Lower lobe of right lung (tissue), 2 donors: Measurements from ENCODE around the gene CLCA2. TPM values are rescaled to one million over a fixed set of nuclear protein-coding genes. Genes with fewer than 3 reads are reported as not detected.
"Not testable (repeated sequence)": the region's sequence is repeated elsewhere in the genome, so short reads cannot be mapped to it uniquely, and the experiment has no call there.

Experiments used
- ATAC-seq, 2 donors: fragments of 200-7000 bp; cut with Tn5 transposase; one replicate each; pipeline ENCODE4 v1.9.1; 2020 to 2022; ENCODE audit warnings: mild to moderate bottlenecking in 2 of 2, moderate library complexity in 2 of 2
- DNase-seq: peaks from one replicate; pipeline ENCODE4 v3.0.0-alpha.2; 2020
- H3K27ac ChIP-seq: fragments of 200-600 bp; one replicate; pipeline ENCODE4 v1.8.0; 2022
- H3K27me3 ChIP-seq: fragments of 200-600 bp; one replicate; pipeline ENCODE4 v1.8.0; 2022; ENCODE audit warnings: low read depth
- H3K36me3 ChIP-seq: fragments of 200-600 bp; one replicate; pipeline ENCODE4 v1.8.0; 2022; ENCODE audit warnings: mild to moderate bottlenecking
- H3K4me1 ChIP-seq: fragments of 200-600 bp; one replicate; pipeline ENCODE4 v1.8.0; 2022
- H3K4me3 ChIP-seq: fragments of 200-600 bp; one replicate; pipeline ENCODE4 v1.8.0; 2022; ENCODE audit warnings: mild to moderate bottlenecking
- H3K9me3 ChIP-seq: fragments of 200-600 bp; one replicate; pipeline ENCODE4 v1.8.0; 2022
- CTCF ChIP-seq: fragments of 200-600 bp; IDR thresholded peaks from one replicate; pipeline ENCODE4 v1.8.0; 2022; ENCODE audit warnings: antibody characterized with exemption, mild to moderate bottlenecking
- intact Hi-C: fragments of 100-400 bp; cut with DNase I; formaldehyde crosslinking; loops from one replicate; pipeline ENCODE4 v1.11.0; 2022
- total RNA-seq: library from RNA; stranded (reverse); fragmentation: NEBNext Ultra II Directional; extraction: Animal tissue kit (Norgen Biotek cat#: 25700); gene quantifications from one replicate; pipeline ENCODE4 v1.2.1, GENCODE V29; 2021
- donor health status: DM: no; HTN: yes; CAD: no; lungs with severe emphysema.

The CLCA2 gene
- total RNA-seq, 1 donor from 2014 or later = 0.62 TPM

GRCh38 chr1:86498281-86498680 is 74.3 kb downstream of the CLCA2 start:
- intact Hi-C loops = no loop called here
- no peaks in the 10 kb centered on the region for H3K36me3 ChIP-seq
- no peak for TF ChIP-seq CTCF
- no peak for DNase-seq
- ATAC-seq = no peak
- H3K4me1 ChIP-seq = no peaks in the 10 kb centered on the region
- H3K27me3 ChIP-seq = no peaks in the 10 kb centered on the region
- H3K4me3 ChIP-seq = no peak overlapping the region
- no peaks in the 10 kb centered on the region for H3K9me3 ChIP-seq
- no peak overlapping the region for H3K27ac ChIP-seq

- peaks cover 12% of the 10 kb centered on the region for H3K4me1 ChIP-seq
- no peaks in the 10 kb centered on the region for H3K36me3 ChIP-seq
- no peak overlapping the region for H3K27ac ChIP-seq
- intact Hi-C loops = no loop called here
- H3K27me3 ChIP-seq = no peaks in the 10 kb centered on the region
- ATAC-seq = peak in 1 of 2 donors; percentile 59
- no peak overlapping the region for H3K4me3 ChIP-seq
- no peaks in the 10 kb centered on the region for H3K9me3 ChIP-seq
- DNase-seq = no peak
- peak; percentile 81 for TF ChIP-seq CTCF
Measured at GRCh38 chr1:86499987-86500593, 76.1 kb downstream of the CLCA2 start.

GRCh38 chr1:86500714-86501113 is 76.7 kb downstream of the CLCA2 start:
- Histone ChIP-seq H3K27ac (no peak overlapping the region), H3K4me1 (peaks cover 15% of the 10 kb centered on the region), H3K4me3 (no peak overlapping the region), H3K36me3 (no peaks in the 10 kb centered on the region), H3K27me3 (no peaks in the 10 kb centered on the region), H3K9me3 (no peaks in the 10 kb centered on the region)
- no peak for DNase-seq
- TF ChIP-seq CTCF = no peak
- ATAC-seq = no peak
- intact Hi-C loops = no loop called here

GRCh38 chr1:86502125-86502646 is 78.2 kb downstream of the CLCA2 start:
- intact Hi-C loops = not testable (repeated sequence)

GRCh38 chr1:86502721-86503405 is 78.9 kb downstream of the CLCA2 start:
- H3K27me3 ChIP-seq = no peaks in the 10 kb centered on the region
- H3K9me3 ChIP-seq = no peaks in the 10 kb centered on the region
- intact Hi-C loops = no loop called here
- no peaks in the 10 kb centered on the region for H3K36me3 ChIP-seq
- ATAC-seq (peak in 1 of 2 donors; percentile 40), DNase-seq (no peak)
- no peak for TF ChIP-seq CTCF
- H3K4me1 ChIP-seq = peaks cover 15% of the 10 kb centered on the region
- H3K27ac ChIP-seq = peak overlapping the region; percentile 73
- H3K4me3 ChIP-seq = peak overlapping the region; percentile 41

More at GRCh38 chr1:86502125-86502646, 78.2 kb downstream of the CLCA2 start:
- ATAC-seq = peak; percentile 64 to 73
- not testable (repeated sequence) for H3K9me3 ChIP-seq, H3K4me3 ChIP-seq, H3K27ac ChIP-seq, H3K27me3 ChIP-seq, H3K36me3 ChIP-seq
- DNase-seq = peak; percentile 46
- H3K4me1 ChIP-seq = peaks cover 15% of the 10 kb centered on the region
- TF ChIP-seq CTCF = peak; percentile 35
